GM03348 (cell line): ENCODE results near the gene DNAI1.

Experiments
- DNase-seq: peaks from one replicate; pipeline ENCODE4 v3.0.0; 2012; ENCODE audit warnings: low spot score

DNAI1 gene

GRCh38 chr9:34545497-34545896 lies 86.9 kb downstream of the DNAI1 start:
- DNase-seq = no peak

GRCh38 chr9:34546102-34546833 lies 87.7 kb downstream of the DNAI1 start:
- DNase-seq = no peak

- peak; percentile 76 for DNase-seq
These were observed 88.5 kb downstream of the DNAI1 start for GRCh38 chr9:34546834-34547827.

GRCh38 chr9:34547960-34548611 lies 89.5 kb downstream of the DNAI1 start:
- DNase-seq = peak; percentile 92

- DNase-seq = no peak
These were observed 90.8 kb downstream of the DNAI1 start for GRCh38 chr9:34549407-34549732.

GRCh38 chr9:34550016-34550680 lies 91.5 kb downstream of the DNAI1 start:
- no peak for DNase-seq

GRCh38 chr9:34550681-34551270 lies 92.2 kb downstream of the DNAI1 start:
- no peak for DNase-seq

- DNase-seq = no peak
These were observed 93.4 kb downstream of the DNAI1 start for GRCh38 chr9:34551751-34552605.

- no peak for DNase-seq
These were observed 94.0 kb downstream of the DNAI1 start for GRCh38 chr9:34552606-34552981.

GRCh38 chr9:34552986-34553385 lies 94.4 kb downstream of the DNAI1 start:
- DNase-seq = no peak

GRCh38 chr9:34553511-34554021 lies 95.0 kb downstream of the DNAI1 start:
- DNase-seq = no peak

GRCh38 chr9:34554211-34555001 lies 95.8 kb downstream of the DNAI1 start:
- no peak for DNase-seq

- DNase-seq = no peak
These were observed 96.4 kb downstream of the DNAI1 start for GRCh38 chr9:34555002-34555348.

GRCh38 chr9:34555500-34555899 lies 96.9 kb downstream of the DNAI1 start:
- no peak for DNase-seq

GRCh38 chr9:34555936-34556525 lies 97.4 kb downstream of the DNAI1 start:
- DNase-seq = no peak

- no peak for DNase-seq
These were observed 98.3 kb downstream of the DNAI1 start for GRCh38 chr9:34556949-34557348.

GRCh38 chr9:34557426-34558321 lies 99.1 kb downstream of the DNAI1 start:
- no peak for DNase-seq

GRCh38 chr9:34558364-34558763 lies 99.8 kb downstream of the DNAI1 start:
- DNase-seq = no peak
